HG02588 (cell line): ENCODE measurements around the gene IFNA21.
A peak's percentile ranks its signal among the peaks of the same experiment; 100 is the strongest.
"Not testable (repeated sequence)": the region's sequence is repeated elsewhere in the genome, so short reads cannot be mapped to it uniquely, and the experiment has no call there.

Source experiments
- ATAC-seq: cut with Tn5 transposase; IDR thresholded peaks from one replicate; pipeline ENCODE4 v1.9.1; 2021; ENCODE audit warnings: mild to moderate bottlenecking, moderate library complexity; ENCODE audit not compliant: unreplicated experiment

The IFNA21 gene

DNA sequence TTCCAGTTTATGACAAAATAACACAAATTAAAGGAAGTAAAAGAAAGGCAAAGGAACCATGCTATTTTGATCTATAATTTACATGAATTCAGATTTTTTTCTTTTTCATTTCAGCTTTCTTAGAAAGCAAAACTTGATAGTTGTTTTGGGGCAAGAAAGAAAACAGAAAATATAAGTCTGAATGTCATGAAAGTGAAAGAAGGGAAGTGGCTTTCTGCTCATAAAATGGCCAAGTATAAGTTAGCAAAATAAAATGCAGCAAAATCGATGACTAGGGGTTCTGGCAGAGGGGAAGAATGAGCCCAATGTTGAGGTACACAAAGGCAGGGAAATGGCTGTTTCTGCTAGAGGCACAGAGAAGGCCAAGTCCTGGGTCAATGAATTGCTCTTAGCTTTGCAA, 21.9 kb downstream of the IFNA21 start:
- no peak for ATAC-seq

DNA sequence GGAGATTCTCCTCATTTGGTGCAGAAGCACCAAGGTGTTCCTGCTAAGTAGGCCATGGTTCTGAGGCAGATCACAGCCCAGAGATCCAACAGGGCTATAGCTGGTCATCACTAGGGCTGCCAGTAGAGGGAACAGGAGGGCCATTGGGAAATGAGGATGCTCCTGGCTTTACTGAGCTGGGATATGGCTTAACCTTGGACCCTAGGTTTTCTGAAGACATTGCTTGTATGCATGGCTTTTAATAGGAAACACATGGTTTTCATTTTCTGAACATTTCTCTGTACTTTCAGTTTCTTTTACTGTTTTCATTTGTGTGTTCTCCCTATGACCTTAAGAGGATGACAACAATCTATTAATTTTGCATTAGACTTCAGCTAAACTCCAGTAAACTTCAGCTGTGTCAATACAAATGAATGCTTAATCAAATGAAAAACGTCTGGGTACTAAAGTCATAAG, 25.0 kb downstream of the IFNA21 start, which contains the start of gene IFNW1:
Gene IFNW1 (minus strand): TSS at position 406 of the 456 bp plus-strand sequence. CDS start 262 bp downstream, at position 144.
- ATAC-seq, result peak; percentile 73

DNA sequence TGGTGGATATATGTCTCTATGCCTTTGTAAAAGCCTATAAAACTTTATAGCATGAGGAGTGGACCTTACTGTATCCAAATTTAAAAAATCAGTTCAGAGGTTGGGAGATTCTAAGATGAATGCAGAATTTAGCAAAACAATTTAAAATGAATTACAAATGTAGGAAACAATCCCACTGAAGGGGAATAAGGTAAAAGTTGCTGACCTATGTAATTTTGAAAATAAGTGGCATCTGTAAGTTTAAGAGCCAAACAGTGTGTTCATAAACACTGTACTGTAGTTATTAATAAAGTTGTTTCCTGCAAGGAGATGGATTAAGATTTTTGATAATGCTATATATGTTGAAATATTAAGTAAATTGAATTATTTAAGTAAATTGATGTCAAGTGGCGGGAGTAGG, 29.4 kb downstream of the IFNA21 start:
- ATAC-seq, result no peak

DNA sequence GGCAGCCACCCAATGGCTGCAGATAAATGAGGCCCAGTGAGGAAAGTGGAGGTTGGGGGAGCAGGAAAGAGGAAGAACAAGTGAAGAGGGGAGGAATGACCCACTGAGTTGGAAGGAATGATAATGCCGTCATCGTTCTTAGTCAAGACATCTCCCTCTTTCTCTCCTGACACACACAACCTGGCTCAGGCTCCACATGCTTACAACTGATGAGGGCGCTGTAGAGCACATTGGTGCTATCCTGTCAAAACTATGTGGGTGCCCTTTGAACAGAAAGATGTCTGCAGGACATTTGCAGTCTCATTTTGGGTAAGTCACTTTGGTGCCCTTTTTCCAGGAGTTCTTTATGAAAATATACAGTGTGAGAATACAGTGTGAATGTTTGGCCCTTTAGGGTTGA, 30.7 kb downstream of the IFNA21 start:
- no peak for ATAC-seq

DNA sequence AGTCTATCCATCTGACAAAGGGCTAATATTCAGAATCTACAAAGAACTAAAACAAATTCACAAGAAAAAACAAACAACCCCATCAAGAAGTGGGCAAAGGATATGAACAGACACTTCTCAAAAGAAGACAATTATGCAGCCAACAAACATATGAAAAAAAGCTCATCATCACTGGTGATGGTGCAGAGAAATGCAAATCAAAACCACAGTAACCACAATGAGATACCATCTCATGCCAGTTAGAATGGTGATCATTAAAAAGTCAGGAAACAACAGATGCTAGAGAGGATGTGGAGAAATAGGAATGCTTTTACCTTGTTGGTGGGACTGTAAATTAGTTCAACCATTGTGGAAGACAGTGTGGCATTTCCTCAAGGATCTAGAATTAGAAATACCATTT, 38.3 kb downstream of the IFNA21 start:
- ATAC-seq, result not testable (repeated sequence)

DNA sequence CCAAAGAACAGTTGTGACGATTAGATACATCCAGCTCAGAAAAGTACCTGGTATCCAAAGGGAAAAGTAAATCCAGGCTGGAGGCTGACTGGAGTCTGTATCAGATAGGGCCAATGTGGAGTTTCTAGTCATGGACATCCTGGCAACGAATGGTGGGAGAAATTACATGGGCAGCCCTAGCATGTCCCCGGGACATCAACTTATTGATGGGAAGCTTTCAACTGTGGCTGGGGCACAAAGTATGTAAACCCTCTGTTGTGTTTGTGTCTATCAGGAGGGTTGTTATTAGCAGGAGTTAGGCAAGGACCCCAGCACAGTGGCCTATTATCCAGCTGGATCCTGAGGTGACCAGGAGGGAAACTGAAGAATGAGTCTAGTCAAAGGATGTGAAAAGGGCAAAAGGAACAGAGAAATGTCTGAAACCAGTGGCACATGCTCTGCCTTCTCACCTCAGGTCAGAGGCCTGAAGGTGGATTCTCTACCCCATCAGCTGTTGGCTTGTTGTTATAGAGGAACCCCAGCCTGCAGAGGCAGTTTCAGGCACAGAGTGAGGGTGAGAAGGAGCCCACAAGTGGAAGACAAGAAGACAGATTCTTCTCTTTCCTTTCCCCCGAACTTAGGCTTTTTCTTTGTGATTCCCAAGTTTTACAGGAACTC, 44.7 kb downstream of the IFNA21 start:
- peak; percentile 99 for ATAC-seq

DNA sequence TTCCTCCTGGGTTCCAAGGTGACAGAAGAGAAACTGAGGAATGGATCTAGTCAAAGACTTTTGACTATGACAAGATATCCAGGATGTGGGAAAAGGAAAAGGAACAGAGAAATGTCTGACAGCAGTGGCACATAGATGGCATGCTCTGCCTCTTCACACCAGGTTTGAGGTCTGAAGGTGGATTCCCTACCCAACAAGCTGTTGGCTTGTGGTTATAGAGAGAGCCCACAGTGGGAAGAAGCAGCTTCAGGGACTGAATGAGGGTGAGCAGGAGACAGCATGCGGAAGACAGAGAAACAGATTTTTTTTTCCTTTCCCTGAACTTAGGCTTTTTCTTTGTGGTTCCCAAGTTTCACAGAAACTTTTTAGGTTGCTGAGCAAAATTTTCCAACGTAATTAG, 45.4 kb downstream of the IFNA21 start:
- peak; percentile 48 for ATAC-seq

DNA sequence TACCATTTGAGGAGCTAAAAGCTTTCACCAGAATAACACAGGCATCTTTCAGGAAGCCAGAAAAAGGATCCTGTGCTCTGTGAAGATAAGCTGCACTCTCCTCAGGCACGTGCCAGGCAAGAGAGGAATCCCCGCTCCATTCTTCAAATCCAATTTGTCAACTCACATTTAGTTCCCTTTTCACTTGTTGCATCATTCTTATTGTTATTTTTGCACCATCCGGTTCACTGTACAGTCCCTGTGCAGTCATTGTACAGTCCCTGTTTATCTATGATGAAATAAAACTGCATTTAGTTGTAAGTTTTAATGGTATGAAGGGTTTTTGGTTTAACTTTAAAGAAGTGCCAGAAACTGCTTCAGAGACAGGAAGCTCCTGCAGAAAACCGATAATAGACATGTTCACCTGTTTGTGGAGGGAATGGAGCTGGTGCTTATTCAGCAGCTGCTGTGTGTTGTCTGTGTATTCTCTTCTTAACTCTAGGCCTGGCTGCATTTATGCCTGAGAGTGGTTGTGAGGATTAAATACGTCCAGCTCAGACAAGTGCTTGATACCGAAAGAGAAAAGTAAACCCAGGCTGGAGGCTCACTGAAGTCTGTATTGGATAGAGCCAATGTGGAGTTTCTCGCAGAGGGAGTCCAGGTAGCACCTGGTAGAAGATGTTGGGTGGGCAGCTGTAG, 47.2 kb downstream of the IFNA21 start:
- ATAC-seq, result no peak
